SU-DHL-6 (cell line): ENCODE measurements around the gene HECW1.

ENCODE experiments used
- EZH2phosphoT487 ChIP-seq: fragments of 200-600 bp; sonication (generic), shearing (Covaris generic); conservative IDR thresholded peaks from 2 replicates; pipeline ENCODE4 v1.6.1; 2018; ENCODE audit warnings: mild to moderate bottlenecking, antibody characterized with exemption, low read length, moderate library complexity, mixed read lengths
- TF ChIP-seq, protein P1 (sequence below): fragments of 200-600 bp; sonication (generic); IDR thresholded peaks from one replicate; pipeline ENCODE4 v1.5.1; 2017; ENCODE audit warnings: antibody characterized with exemption, mild to moderate bottlenecking, low read length, moderate library complexity; ENCODE audit not compliant: insufficient read depth, poor library complexity, severe bottlenecking

DNA sequence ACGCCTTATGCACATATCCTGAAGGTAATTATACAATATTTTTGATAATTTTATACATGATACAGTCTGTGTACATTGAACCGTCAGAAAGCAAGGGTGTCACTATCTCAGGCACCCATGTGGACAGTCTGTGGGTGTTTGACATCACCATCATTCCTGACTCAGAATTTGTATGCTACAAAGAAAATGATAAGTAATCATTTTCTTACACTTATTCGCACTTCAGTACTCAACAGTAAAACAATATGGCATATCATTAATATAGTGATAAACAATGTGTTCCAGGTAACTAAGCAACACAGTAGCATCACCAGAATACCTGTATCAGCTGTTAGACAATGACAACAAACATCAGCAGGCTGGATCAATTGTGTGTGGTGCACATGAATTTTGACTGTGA, 17.9 kb downstream of the HECW1 start:
- TF ChIP-seq, protein P1, sequence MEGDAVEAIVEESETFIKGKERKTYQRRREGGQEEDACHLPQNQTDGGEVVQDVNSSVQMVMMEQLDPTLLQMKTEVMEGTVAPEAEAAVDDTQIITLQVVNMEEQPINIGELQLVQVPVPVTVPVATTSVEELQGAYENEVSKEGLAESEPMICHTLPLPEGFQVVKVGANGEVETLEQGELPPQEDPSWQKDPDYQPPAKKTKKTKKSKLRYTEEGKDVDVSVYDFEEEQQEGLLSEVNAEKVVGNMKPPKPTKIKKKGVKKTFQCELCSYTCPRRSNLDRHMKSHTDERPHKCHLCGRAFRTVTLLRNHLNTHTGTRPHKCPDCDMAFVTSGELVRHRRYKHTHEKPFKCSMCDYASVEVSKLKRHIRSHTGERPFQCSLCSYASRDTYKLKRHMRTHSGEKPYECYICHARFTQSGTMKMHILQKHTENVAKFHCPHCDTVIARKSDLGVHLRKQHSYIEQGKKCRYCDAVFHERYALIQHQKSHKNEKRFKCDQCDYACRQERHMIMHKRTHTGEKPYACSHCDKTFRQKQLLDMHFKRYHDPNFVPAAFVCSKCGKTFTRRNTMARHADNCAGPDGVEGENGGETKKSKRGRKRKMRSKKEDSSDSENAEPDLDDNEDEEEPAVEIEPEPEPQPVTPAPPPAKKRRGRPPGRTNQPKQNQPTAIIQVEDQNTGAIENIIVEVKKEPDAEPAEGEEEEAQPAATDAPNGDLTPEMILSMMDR: no peak
- TF ChIP-seq EZH2phosphoT487: no peak
